KMS-11 (cell line): Measurements from ENCODE around the gene LINC01488.

Experiments
- H2AFZ ChIP-seq: fragments of 200-600 bp; sonication (generic); 2 replicates; pipeline ENCODE4 v1.6.1; 2016; ENCODE audit warnings: antibody characterized with exemption, mixed run types, low read depth
- H3K27ac ChIP-seq: fragments of 200-600 bp; sonication (generic); 2 replicates; pipeline ENCODE4 v1.6.1; 2016; ENCODE audit warnings: mild to moderate bottlenecking, mixed run types
- H3K27me3 ChIP-seq: fragments of 200-600 bp; sonication (generic); 2 replicates; pipeline ENCODE4 v1.6.1; 2017; ENCODE audit warnings: mild to moderate bottlenecking, low read depth, mixed run types, moderate library complexity; ENCODE audit not compliant: insufficient read depth
- H3K36me3 ChIP-seq: fragments of 200-600 bp; sonication (generic); 2 replicates; pipeline ENCODE4 v1.6.1; 2017; ENCODE audit warnings: mild to moderate bottlenecking, mixed run types; ENCODE audit not compliant: insufficient read depth
- H3K4me1 ChIP-seq: fragments of 200-600 bp; sonication (generic); 2 replicates; pipeline ENCODE4 v1.6.1; 2016; ENCODE audit warnings: mild to moderate bottlenecking, low read depth, mixed run types; ENCODE audit not compliant: poor library complexity, severe bottlenecking
- H3K4me2 ChIP-seq: fragments of 200-600 bp; sonication (generic); 2 replicates; pipeline ENCODE4 v1.7.0; 2016; ENCODE audit warnings: mild to moderate bottlenecking, mixed run types
- H3K4me3 ChIP-seq: fragments of 200-600 bp; sonication (generic); IDR thresholded peaks from 2 replicates; pipeline ENCODE4 v1.6.1; 2017; ENCODE audit warnings: low read depth, low read length, mixed read lengths; ENCODE audit not compliant: insufficient read depth
- H3K79me2 ChIP-seq: fragments of 200-600 bp; sonication (generic); 2 replicates; pipeline ENCODE4 v1.6.1; 2016; ENCODE audit warnings: low read depth, mixed run types; ENCODE audit not compliant: insufficient read depth
- H3K9ac ChIP-seq: fragments of 200-600 bp; sonication (generic); 2 replicates; pipeline ENCODE4 v1.6.1; 2016; ENCODE audit warnings: mild to moderate bottlenecking, mixed run types
- H4K20me1 ChIP-seq: fragments of 200-600 bp; sonication (generic); 2 replicates; pipeline ENCODE4 v1.6.1; 2016; ENCODE audit warnings: mild to moderate bottlenecking, mixed run types; ENCODE audit not compliant: insufficient read depth
- CTCF ChIP-seq: fragments of 200-600 bp; sonication (generic); conservative IDR thresholded peaks from 2 replicates; pipeline ENCODE4 v1.6.1; 2017; ENCODE audit warnings: low read depth, mild to moderate bottlenecking, antibody characterized with exemption, low read length, moderate library complexity, mixed read lengths

The LINC01488 gene

GRCh38 chr11:69529001-69529400 lies 47.5 kb downstream of the LINC01488 start:
- Histone ChIP-seq H3K27me3 (no peaks in the 10 kb centered on the region; the same call in 1 of the 2 replicates), H3K4me2 (no peak overlapping the region), H3K36me3 (no peaks in the 10 kb centered on the region)

GRCh38 chr11:69530278-69531070 lies 49.0 kb downstream of the LINC01488 start:
- Histone ChIP-seq H3K4me2 (no peak overlapping the region), H3K27ac (no peak overlapping the region), H3K27me3 (no peaks in the 10 kb centered on the region; the same call in 1 of the 2 replicates), H3K4me3 (no peak overlapping the region), H4K20me1 (no peaks in the 10 kb centered on the region), H3K79me2 (no peaks in the 10 kb centered on the region), H3K4me1 (no peaks in the 10 kb centered on the region), H2AFZ (no peak overlapping the region), H3K9ac (no peak overlapping the region), H3K36me3 (no peaks in the 10 kb centered on the region)
- TF ChIP-seq CTCF: no peak

More at GRCh38 chr11:69529001-69529400, 47.5 kb downstream of the LINC01488 start:
- Histone ChIP-seq H3K27ac (no peak overlapping the region), H3K4me1 (no peaks in the 10 kb centered on the region), H3K79me2 (no peaks in the 10 kb centered on the region), H2AFZ (no peak overlapping the region), H4K20me1 (no peaks in the 10 kb centered on the region), H3K9ac (no peak overlapping the region), H3K4me3 (no peak overlapping the region)
- TF ChIP-seq CTCF: no peak

- Histone ChIP-seq H3K79me2 (no peaks in the 10 kb centered on the region), H3K36me3 (no peaks in the 10 kb centered on the region), H3K27ac (no peak overlapping the region), H3K4me2 (no peak overlapping the region), H3K4me3 (no peak overlapping the region), H2AFZ (no peak overlapping the region), H4K20me1 (no peaks in the 10 kb centered on the region), H3K27me3 (no peaks in the 10 kb centered on the region; the same call in 1 of the 2 replicates), H3K4me1 (no peaks in the 10 kb centered on the region), H3K9ac (no peak overlapping the region)
- no peak for TF ChIP-seq CTCF
These were observed 49.7 kb downstream of the LINC01488 start for GRCh38 chr11:69531071-69531716.

- Histone ChIP-seq H2AFZ (no peak overlapping the region), H3K27me3 (no peaks in the 10 kb centered on the region; the same call in 1 of the 2 replicates), H3K4me3 (no peak overlapping the region), H3K27ac (no peak overlapping the region), H3K4me1 (no peaks in the 10 kb centered on the region), H3K9ac (no peak overlapping the region), H4K20me1 (no peaks in the 10 kb centered on the region), H3K36me3 (no peaks in the 10 kb centered on the region), H3K4me2 (no peak overlapping the region), H3K79me2 (no peaks in the 10 kb centered on the region)
- no peak for TF ChIP-seq CTCF
These were observed 50.2 kb downstream of the LINC01488 start for GRCh38 chr11:69531717-69532088.
